Measurements from ENCODE around the gene TPST1.
"Not testable (repeated sequence)": the region's sequence is repeated elsewhere in the genome, so short reads cannot be mapped to it uniquely, and the experiment has no call there.

TPST1 gene

GRCh38 chr7:66213637-66214036 lies 8.5 kb downstream of the TPST1 start:
- no peaks in the 10 kb centered on the region for H3K4me1 ChIP-seq (ENCODE audit: control insufficient read depth, insufficient read depth, low read length)
- no peak overlapping the region for H3K4me3 ChIP-seq (ENCODE audit: low read depth, low read length)
- H3K27me3 ChIP-seq (ENCODE audit: control insufficient read depth, insufficient read depth, low read length) = no peaks in the 10 kb centered on the region
- H3K9ac ChIP-seq (ENCODE audit: low read length) = no peak overlapping the region
- no peaks in the 10 kb centered on the region for H3K9me3 ChIP-seq (ENCODE audit: control insufficient read depth, insufficient read depth, low read depth, low read length)
- H3K36me3 ChIP-seq (ENCODE audit: control insufficient read depth, insufficient read depth, low read length) = no peaks in the 10 kb centered on the region
- no peak overlapping the region for H3K27ac ChIP-seq (ENCODE audit: low read depth, low read length)

GRCh38 chr7:66216687-66217086 lies 11.6 kb downstream of the TPST1 start:
- H3K27me3 ChIP-seq (ENCODE audit: control insufficient read depth, insufficient read depth, low read length) = no peaks in the 10 kb centered on the region
- no peak overlapping the region for H3K27ac ChIP-seq (ENCODE audit: low read depth, low read length)
- H3K9me3 ChIP-seq (ENCODE audit: control insufficient read depth, insufficient read depth, low read depth, low read length) = no peaks in the 10 kb centered on the region
- H3K36me3 ChIP-seq (ENCODE audit: control insufficient read depth, insufficient read depth, low read length) = no peaks in the 10 kb centered on the region
- H3K4me3 ChIP-seq (ENCODE audit: low read depth, low read length) = no peak overlapping the region
- no peak overlapping the region for H3K9ac ChIP-seq (ENCODE audit: low read length)
- no peaks in the 10 kb centered on the region for H3K4me1 ChIP-seq (ENCODE audit: control insufficient read depth, insufficient read depth, low read length)

GRCh38 chr7:66219805-66220204 lies 14.7 kb downstream of the TPST1 start:
- Histone ChIP-seq H3K27me3 (ENCODE audit: control insufficient read depth, insufficient read depth, low read length) (no peaks in the 10 kb centered on the region), H3K4me1 (ENCODE audit: control insufficient read depth, insufficient read depth, low read length) (no peaks in the 10 kb centered on the region), H3K27ac (ENCODE audit: low read depth, low read length) (no peak overlapping the region), H3K36me3 (ENCODE audit: control insufficient read depth, insufficient read depth, low read length) (no peaks in the 10 kb centered on the region), H3K9me3 (ENCODE audit: control insufficient read depth, insufficient read depth, low read depth, low read length) (no peaks in the 10 kb centered on the region), H3K4me3 (ENCODE audit: low read depth, low read length) (no peak overlapping the region), H3K9ac (ENCODE audit: low read length) (no peak overlapping the region)

GRCh38 chr7:66221442-66221841 lies 16.3 kb downstream of the TPST1 start:
- H3K27ac ChIP-seq (ENCODE audit: low read depth, low read length) = no peak overlapping the region
- no peaks in the 10 kb centered on the region for H3K4me1 ChIP-seq (ENCODE audit: control insufficient read depth, insufficient read depth, low read length)
- no peak overlapping the region for H3K9ac ChIP-seq (ENCODE audit: low read length)
- no peaks in the 10 kb centered on the region for H3K27me3 ChIP-seq (ENCODE audit: control insufficient read depth, insufficient read depth, low read length)
- H3K36me3 ChIP-seq (ENCODE audit: control insufficient read depth, insufficient read depth, low read length) = no peaks in the 10 kb centered on the region
- no peaks in the 10 kb centered on the region for H3K9me3 ChIP-seq (ENCODE audit: control insufficient read depth, insufficient read depth, low read depth, low read length)
- no peak overlapping the region for H3K4me3 ChIP-seq (ENCODE audit: low read depth, low read length)

GRCh38 chr7:66227808-66228207 lies 22.7 kb downstream of the TPST1 start:
- Histone ChIP-seq H3K4me3 (ENCODE audit: low read depth, low read length) (no peak overlapping the region), H3K27me3 (ENCODE audit: control insufficient read depth, insufficient read depth, low read length) (no peaks in the 10 kb centered on the region), H3K9ac (ENCODE audit: low read length) (no peak overlapping the region), H3K9me3 (ENCODE audit: control insufficient read depth, insufficient read depth, low read depth, low read length) (peaks cover 6% of the 10 kb centered on the region; the same call in 1 of the 2 replicates), H3K27ac (ENCODE audit: low read depth, low read length) (no peak overlapping the region), H3K4me1 (ENCODE audit: control insufficient read depth, insufficient read depth, low read length) (no peaks in the 10 kb centered on the region), H3K36me3 (ENCODE audit: control insufficient read depth, insufficient read depth, low read length) (no peaks in the 10 kb centered on the region)

- not testable (repeated sequence) for H3K4me3 ChIP-seq (ENCODE audit: low read depth, low read length); H3K4me1 ChIP-seq (ENCODE audit: control insufficient read depth, insufficient read depth, low read length); H3K27me3 ChIP-seq (ENCODE audit: control insufficient read depth, insufficient read depth, low read length); H3K9me3 ChIP-seq (ENCODE audit: control insufficient read depth, insufficient read depth, low read depth, low read length); H3K9ac ChIP-seq (ENCODE audit: low read length); H3K27ac ChIP-seq (ENCODE audit: low read depth, low read length); H3K36me3 ChIP-seq (ENCODE audit: control insufficient read depth, insufficient read depth, low read length)
These were observed 26.4 kb downstream of the TPST1 start for GRCh38 chr7:66231326-66232216.

- H3K27me3 ChIP-seq (ENCODE audit: control insufficient read depth, insufficient read depth, low read length) = no peaks in the 10 kb centered on the region
- no peak overlapping the region for H3K27ac ChIP-seq (ENCODE audit: low read depth, low read length)
- no peak overlapping the region for H3K9ac ChIP-seq (ENCODE audit: low read length)
- no peak overlapping the region for H3K4me3 ChIP-seq (ENCODE audit: low read depth, low read length)
- peaks cover 16% of the 10 kb centered on the region for H3K4me1 ChIP-seq (ENCODE audit: control insufficient read depth, insufficient read depth, low read length)
- H3K9me3 ChIP-seq (ENCODE audit: control insufficient read depth, insufficient read depth, low read depth, low read length) = peaks cover 7% of the 10 kb centered on the region; the same call in 1 of the 2 replicates
- no peaks in the 10 kb centered on the region for H3K36me3 ChIP-seq (ENCODE audit: control insufficient read depth, insufficient read depth, low read length)
These were observed 28.5 kb downstream of the TPST1 start for GRCh38 chr7:66233638-66234037.

- Histone ChIP-seq H3K27me3 (ENCODE audit: control insufficient read depth, insufficient read depth, low read length) (no peaks in the 10 kb centered on the region), H3K4me1 (ENCODE audit: control insufficient read depth, insufficient read depth, low read length) (peaks cover 17% of the 10 kb centered on the region), H3K36me3 (ENCODE audit: control insufficient read depth, insufficient read depth, low read length) (no peaks in the 10 kb centered on the region), H3K9ac (ENCODE audit: low read length) (no peak overlapping the region), H3K9me3 (ENCODE audit: control insufficient read depth, insufficient read depth, low read depth, low read length) (peaks cover 5% of the 10 kb centered on the region; the same call in 1 of the 2 replicates), H3K27ac (ENCODE audit: low read depth, low read length) (no peak overlapping the region), H3K4me3 (ENCODE audit: low read depth, low read length) (no peak overlapping the region)
These were observed 31.7 kb downstream of the TPST1 start for GRCh38 chr7:66236713-66237303.

- no peak overlapping the region for H3K27ac ChIP-seq (ENCODE audit: low read depth, low read length)
- no peaks in the 10 kb centered on the region for H3K27me3 ChIP-seq (ENCODE audit: control insufficient read depth, insufficient read depth, low read length)
- H3K36me3 ChIP-seq (ENCODE audit: control insufficient read depth, insufficient read depth, low read length) = no peaks in the 10 kb centered on the region
- no peak overlapping the region for H3K4me3 ChIP-seq (ENCODE audit: low read depth, low read length)
- H3K4me1 ChIP-seq (ENCODE audit: control insufficient read depth, insufficient read depth, low read length) = peaks cover 17% of the 10 kb centered on the region
- peak overlapping the region; percentile 34 for H3K9ac ChIP-seq (ENCODE audit: low read length)
- no peaks in the 10 kb centered on the region for H3K9me3 ChIP-seq (ENCODE audit: control insufficient read depth, insufficient read depth, low read depth, low read length)
These were observed 33.0 kb downstream of the TPST1 start for GRCh38 chr7:66237906-66238772.

GRCh38 chr7:66238773-66239466 lies 33.8 kb downstream of the TPST1 start:
- Histone ChIP-seq H3K27ac (ENCODE audit: low read depth, low read length) (no peak overlapping the region), H3K27me3 (ENCODE audit: control insufficient read depth, insufficient read depth, low read length) (no peaks in the 10 kb centered on the region), H3K9ac (ENCODE audit: low read length) (peak overlapping the region; percentile 22)

More at GRCh38 chr7:66238773-66239466, 33.8 kb downstream of the TPST1 start:
- Histone ChIP-seq H3K36me3 (ENCODE audit: control insufficient read depth, insufficient read depth, low read length) (no peaks in the 10 kb centered on the region), H3K9me3 (ENCODE audit: control insufficient read depth, insufficient read depth, low read depth, low read length) (no peaks in the 10 kb centered on the region), H3K4me1 (ENCODE audit: control insufficient read depth, insufficient read depth, low read length) (peaks cover 17% of the 10 kb centered on the region), H3K4me3 (ENCODE audit: low read depth, low read length) (no peak overlapping the region)
